GM21717 (cell line): ENCODE data around the gene SND1.

Experiments used
- ATAC-seq: cut with Tn5 transposase; IDR thresholded peaks from one replicate; pipeline ENCODE4 v1.9.1; 2021; ENCODE audit warnings: mild to moderate bottlenecking, moderate library complexity; ENCODE audit not compliant: unreplicated experiment

Gene SND1

DNA sequence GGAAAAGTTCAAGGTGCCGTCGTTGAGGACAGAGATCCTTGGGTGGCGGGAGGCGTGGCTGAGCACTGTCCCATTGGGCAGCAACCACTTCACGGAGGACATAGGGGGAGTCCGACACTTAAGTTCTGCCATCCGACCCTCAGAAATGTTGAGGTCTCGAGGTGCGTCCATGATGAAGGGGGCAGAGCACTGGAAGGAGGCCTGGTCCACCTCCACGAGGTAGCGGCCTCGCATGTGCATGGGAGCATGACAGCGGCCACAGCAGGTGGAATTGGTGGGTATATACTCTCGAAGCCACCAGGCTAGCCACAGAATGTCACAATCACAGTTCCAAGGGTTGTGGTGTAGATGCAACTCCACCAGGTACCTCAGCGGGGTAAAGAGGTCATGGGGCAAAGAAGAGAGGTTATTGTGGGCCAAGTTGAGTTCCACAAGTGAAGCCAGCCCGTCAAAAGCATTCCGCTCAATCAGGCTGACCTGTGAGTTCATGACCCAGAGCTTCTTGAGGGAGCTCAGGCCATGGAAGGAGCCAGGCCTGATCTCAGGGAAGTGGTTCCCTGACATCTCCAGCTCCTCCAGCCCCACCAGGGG lies 377.5 kb downstream of the SND1 start:
- ATAC-seq = no peak

DNA sequence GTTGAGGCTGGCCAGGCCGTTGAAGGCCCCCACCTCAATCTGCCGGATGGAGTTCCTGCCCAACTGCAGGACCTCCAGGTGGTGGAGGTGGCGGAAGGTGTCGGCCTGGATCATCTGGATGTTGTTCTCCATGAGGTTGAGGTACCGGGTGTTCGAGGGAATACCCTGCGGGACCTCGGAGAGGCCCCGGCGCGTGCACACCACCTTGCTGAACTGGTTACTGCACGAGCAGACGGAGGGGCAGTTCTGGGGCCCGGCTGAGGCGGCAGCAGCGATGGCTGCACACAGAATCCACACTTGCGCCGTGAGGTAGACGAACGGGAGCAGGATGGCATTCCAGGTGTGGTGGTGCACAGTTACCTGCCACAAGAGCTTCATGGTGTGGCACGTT lies 378.3 kb downstream of the SND1 start:
- ATAC-seq = no peak

DNA sequence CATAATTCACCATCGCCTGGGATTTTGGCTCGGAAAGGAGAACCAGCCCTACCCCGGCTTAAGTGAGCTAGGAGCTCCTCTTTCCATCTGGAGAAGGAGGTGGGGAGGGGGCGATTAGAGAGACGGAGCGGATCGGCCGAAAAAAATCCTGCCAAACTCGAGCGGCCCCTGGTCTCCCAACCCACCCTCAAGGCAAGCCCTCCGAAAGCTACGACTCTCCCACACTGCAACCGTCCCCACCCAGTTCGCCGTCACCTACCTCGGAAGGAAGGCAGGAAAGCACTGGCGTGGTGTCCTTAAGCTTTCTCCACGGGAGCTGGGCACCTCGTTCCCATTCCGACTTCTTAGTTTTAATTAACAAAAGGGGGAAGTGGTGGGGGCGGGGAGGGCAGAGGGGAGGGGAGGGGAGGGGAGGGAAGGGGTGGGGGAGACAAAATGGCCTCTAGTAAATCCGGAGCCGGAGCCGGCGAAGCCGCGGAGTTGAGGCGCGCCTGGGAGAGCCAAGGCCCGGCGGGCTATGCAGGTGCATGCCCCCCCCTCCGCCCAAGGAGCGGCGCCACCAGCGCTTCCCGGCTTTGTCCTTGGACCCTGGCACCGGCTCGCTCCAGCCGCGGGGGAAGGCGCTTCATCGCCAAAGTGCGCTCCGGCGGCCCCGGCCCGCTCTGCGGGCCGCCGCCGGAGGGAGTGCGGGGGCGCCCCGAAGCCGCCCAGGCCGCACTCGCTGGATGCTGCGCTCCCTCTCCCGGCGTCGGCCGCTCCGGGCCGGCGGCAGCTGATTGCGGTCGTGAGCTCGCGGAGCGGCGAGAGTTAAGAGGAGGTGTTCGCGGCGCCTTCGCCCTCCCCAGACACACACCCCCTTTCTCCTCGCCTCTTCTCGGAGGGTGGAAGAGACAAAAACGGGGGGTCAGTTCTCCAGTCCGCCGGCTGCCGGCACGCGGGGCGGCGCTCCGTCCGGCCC lies 378.9 kb downstream of the SND1 start, which contains the start of gene LRRC4:
Gene LRRC4 (minus strand): TSS at position 784 of the 958 bp plus-strand sequence. CDS start 797 bp downstream, outside the sequence.
- peak; percentile 37 for ATAC-seq

DNA sequence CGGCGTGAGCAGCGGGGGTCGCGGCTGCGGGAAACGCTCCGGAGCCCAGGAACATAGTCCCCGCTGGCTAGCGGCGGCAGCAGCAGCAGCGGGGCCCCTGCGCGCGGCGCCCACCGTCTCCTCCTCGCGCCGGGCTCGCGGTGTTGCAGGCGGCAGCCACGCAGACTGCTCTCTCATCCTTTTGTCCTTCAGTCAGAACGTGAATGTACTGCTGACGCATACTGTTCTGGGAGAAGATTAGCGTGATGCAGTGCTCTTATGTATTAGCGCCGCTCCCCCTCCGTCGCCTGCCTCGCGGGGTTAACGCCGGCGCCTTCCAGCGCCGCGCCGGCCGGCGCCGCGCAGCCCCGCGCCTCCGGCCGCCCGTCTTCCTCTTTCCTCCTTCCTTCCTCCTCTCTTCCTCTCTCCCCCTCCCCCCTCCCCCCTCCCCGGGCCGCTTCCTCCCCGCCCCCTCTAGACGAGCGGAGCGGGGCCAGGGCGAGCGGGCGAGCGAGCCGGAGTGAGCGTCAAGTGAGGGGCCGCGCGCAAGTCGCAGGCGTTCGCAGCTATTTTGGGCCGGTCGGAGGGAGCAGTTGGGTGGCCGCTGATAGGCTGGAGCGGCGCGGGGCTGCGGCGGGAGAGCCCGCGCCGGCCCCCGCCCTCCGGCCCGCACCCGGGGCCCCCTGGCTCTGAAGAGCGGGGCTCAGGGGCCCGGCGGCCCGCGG lies 380.1 kb downstream of the SND1 start:
- peak; percentile 55 for ATAC-seq

DNA sequence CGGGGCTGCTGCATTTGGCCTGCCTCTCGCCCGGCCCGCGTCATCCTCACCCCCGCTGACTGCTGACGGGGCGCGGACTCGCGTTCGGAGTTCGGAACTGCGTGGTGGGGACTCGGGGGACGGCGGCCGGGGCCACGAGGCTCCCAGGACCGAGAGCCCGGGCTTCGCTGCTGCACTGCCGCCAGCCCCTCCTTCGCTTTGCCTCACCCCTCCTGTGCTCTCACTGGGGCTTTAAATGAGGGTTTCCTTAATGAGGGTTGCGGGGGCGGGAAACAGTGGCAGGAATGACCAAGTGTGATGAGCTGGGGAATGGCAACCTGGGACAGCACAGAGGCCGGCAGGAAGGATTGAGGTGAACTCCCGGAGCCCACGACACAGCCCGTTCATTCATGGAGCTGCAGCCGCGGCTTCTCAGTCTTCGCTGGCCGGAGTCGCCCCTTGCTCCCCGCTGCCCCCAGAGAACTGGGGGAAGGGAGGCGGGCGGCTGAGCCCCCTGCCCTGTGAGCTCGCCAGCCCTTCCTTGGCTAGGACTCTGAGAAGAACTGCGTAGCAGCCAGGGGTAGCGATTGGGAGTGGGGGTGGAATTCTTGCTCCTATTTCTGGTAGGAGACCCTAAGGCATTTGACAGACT lies 380.7 kb downstream of the SND1 start:
- ATAC-seq = no peak

DNA sequence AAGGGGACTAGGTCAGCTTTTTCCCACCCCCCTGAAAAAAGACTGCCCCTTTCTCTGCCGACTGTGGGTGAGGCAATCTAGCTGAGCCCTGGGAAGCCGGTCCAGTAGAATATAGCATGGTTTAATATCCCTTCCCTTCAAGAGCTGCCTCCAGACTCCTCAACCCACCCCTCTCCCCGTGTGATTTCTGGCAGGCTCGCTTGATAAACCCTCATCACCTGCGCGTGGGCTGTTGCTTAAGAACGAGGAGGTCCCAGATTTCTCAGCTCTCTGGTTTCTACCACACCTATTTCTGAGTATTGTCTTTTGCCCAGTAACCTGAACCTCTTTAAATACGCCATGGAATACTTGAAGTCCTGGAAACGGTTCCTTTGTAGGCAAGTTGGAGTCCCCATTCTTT lies 381.3 kb downstream of the SND1 start:
- ATAC-seq = no peak

DNA sequence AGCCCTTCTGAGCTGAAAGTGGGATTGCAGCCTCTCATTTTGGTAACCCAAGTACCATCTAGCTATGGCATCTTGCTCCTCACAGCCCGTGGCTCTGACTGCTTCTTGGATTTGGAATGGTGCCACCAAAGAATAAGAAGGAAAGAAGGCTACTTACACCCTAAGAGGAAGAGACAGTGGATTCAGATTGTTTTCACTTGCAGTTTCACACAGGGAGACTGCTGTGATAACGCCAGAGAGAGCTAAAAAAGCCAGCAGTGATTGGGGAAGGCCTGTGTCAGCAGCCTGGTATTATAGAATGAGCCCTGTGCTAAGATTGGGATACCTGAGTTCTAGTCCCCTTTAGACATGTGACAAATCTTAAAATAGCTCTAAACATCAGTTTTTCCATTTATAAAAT lies 382.8 kb downstream of the SND1 start:
- no peak for ATAC-seq

DNA sequence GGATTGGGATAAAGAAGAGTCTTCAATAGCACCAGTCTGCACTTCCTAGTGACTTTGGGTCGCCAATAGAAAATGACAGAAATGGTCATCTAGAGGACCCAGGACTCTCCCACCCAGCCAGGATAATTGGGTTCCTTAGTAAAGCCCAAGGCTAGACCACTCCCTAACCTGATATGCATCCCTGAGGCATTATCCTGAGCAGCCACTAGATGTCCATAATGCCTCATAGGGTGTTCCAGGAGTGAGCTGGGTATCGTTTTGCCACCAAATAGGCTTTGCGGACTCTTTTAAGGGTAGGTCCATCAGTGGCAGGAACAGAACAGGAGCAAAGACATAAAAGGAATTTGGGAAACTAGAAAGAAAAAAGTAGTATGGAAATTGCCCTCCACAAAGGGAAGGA lies 383.7 kb downstream of the SND1 start:
- no peak for ATAC-seq

DNA sequence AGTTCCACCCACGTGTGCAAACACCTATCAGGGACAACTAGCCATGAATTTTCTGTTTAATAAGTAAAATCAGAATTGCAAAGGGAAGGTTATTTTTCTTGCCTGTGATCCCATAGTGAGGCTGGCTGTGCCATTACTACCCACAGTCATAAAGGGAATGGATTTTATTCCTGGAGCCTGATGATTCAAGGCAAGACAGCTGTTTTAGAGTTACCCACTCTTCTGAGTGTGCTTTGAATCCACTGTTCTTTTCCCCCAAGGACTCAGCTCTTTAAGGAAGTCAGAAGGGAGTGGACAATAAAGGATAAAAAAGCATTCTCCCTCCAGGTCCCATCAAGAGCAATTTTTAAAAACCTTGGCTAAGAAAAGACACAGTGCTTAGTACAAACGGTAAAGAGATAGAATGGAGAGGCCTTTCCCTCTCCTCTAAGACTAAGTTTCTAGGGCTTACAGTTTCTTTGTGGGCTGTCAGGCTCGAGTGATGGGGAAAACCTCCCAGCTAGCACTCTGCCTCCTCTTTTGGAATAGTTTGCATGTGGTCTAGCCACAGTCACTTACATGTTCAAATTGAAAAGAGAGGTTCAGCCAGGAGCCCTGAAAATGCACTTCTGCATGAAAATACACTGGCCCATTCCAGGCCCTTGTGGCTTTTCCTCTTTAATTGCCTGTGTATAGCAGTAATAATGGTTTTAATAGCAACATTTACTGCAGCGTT lies 384.4 kb downstream of the SND1 start:
- peak; percentile 62 for ATAC-seq

DNA sequence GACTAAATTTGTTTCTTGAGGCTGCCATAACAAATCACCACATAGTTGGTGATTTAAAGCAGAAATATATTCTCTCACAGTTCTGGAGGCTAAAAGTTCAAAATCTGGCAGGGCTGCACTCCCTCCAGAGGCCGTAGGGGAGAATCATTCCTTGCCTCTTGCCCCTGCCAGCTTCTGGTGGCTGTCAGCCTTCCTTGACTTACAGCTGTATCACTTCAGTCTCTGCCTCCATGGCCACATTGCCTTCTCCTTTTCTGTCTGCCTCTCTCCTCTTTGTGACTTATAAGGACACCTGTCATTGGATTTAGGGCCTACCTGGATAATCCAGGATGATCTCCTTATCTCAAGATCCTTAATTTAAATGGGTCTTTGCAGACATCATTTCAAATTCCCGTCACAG lies 385.1 kb downstream of the SND1 start:
- no peak for ATAC-seq

DNA sequence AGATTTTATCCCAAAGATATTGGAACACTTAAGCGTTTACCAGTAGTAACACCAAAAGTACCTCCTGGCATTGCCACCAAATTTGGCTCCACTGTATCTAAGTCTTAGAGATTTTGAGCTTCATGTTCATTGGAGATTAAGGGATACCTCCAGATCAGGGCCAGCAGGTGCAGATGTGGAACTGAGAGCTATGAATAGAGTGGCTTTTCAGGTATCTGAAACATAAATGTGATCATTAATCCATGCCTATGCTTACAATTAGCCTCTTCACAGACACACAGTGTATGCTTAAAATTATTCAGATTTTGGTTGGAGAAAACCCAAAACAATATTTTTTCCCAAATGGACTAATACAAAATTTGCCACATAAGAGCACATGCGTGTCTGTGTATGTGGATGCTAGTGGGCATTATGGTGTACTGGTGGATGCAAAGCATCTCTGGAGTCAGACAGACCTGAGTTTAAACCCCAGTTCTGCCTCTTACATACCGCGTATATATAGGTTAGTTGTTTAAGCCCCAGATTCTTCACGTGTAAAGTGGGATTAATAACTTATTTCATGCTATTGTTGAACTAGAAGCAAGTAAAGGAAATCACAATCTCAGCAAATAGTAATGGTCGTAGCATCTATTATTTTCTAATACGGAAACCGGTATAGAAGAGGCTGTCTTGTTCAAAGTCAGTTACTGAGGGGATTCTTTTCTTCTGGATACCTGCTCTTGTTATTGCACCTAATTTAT lies 386.1 kb downstream of the SND1 start:
- peak; percentile 39 for ATAC-seq

DNA sequence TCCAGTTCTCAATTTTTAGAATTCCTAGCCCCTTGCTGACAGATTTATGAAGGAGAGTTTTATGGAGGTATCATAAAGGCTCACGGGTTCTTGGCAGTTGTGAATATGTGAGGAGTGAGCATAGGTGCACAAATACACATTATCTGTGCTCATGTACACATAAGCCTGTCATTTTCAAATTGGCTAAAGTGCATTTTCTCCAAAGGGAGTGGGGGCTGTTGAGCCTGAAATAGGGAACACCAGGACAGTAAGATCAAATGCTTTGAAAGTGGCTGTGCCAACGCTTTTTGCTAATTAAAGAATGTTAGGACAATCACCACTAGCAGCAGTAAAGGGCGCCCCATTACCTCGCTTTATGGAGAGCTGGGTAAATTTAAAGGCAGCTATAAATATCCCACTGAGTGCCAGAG lies 387.6 kb downstream of the SND1 start:
- no peak for ATAC-seq

DNA sequence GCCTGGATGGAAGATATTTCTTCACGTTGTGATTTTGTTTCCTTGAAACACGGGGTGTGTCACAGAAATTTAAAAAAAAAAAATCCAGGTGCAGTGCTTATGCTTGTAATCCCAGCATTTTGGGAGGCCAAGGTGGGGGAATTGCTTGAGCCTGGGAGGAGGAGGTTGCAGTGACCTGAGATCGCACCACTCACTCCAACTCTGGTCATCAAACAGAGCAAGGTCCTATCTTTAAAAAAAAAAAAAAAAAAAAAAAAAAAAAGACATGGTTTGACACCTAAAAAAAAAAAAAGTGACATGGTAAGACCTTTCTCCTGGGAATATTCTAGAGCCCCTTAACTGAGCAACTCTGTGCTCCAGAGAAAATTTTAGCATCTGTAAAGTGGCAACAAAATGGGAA lies 388.2 kb downstream of the SND1 start:
- no peak for ATAC-seq

DNA sequence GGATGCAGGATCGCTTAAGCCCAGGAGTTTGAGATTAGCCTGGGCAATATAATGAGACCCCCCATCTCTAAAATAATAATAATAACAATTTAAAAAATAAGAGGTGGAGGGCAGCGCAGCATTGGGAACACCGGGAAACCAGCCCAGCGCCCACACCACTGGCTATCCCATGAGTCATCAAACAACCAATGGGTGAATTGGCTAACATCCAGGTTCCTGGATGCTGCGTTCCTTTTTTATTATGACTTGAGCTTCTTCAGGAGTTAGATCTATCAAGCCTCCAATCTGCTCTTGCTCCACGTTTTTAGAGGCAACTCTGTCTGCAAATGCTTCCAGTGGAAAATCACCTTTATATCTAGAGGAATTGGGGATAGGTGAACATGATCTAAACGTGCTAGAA lies 389.2 kb downstream of the SND1 start:
- no peak for ATAC-seq

DNA sequence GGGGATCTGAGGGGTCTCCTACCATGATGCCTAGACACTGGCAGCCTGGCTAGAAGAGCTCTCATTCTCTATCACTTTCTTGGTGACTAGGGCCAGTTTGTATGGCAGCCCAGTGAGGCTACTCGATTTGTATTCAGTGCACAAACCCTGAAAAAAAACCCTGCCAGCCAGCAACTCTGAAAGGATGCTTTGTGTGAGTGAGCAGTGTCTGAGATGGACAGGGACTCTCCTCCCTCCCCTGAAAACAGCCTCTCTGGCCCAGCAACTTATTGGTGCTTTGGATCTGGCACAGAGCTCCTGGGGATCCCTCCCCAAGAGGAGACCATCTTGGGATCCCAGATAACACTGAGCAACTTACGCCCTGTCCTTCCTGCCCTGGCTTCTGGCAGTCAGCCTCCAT lies 390.0 kb downstream of the SND1 start:
- ATAC-seq = no peak

DNA sequence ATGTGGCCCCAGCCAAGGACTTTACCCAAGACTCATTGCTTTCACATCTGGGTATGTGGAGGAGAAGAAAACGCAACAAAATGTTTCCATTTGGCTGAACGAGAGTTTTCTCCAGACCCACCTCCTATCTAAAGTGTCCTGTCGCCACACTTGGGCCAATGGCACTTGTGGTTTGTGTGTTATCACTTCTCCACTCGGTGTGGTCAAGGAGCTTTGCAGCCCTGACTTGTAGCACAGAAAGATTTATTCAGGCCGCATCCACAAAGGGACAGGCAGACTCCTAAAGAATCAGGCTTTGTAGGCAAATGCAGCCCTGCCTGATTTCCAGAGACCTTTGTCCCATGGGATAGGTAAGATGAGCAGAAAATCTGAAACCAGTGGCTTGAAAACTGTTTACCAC lies 392.1 kb downstream of the SND1 start:
- no peak for ATAC-seq

DNA sequence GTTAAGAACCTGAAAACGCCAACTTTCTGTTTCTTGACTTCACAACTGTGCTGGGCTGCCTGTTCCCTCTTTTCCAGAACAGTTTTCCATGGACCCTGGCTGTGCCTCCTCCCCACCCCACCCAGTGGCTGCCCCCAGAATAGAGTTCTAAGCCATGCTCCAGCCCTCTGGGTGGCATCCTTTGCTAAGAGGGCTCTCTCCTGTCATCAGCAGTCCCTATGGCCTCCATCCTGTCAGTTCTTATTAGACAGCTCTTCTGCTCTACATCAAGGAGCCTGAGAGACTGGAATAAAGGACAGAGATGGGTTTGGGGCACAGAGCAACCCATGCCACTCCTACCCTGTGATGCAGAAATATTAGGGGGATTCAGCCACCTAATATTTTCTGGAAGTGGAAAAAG lies 393.2 kb downstream of the SND1 start:
- no peak for ATAC-seq

DNA sequence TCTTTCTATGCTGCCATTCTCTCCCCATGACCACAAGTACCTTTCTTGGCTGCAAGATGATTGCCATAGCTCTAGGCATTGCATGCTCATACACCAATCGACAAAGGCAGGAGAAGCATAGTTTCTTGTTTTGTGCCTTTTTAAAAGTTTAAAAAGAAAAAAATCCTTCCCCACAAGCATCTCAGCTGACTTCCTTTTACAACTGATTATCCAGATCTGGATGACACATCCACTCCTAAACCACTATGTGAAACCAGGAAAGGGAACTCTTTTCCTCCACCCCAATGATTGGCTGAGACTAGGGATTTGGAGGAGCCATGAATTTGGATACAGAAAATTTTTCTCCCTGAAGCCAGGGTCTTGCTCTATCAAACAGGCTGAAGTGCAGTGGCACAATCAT lies 393.8 kb downstream of the SND1 start:
- no peak for ATAC-seq

DNA sequence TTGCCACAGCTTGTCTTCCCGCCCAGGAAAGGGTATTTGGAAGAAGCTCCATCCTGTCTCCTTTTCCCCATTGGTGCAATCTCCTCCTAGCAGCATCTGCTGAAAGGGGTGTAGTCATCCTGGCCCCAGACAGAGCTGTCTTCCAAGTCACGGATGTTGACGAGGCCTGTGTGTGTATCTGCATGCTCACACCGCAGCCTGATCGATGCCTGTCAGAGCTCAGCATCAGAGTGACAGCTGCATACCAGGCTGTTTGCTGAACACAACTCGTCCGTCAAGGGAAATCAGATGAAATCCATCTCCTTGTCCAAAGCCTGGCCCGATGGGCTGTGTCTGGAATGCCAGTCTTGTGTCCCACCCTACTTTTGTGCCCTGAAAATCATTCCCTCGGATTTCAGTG lies 400.4 kb downstream of the SND1 start:
- ATAC-seq = no peak

DNA sequence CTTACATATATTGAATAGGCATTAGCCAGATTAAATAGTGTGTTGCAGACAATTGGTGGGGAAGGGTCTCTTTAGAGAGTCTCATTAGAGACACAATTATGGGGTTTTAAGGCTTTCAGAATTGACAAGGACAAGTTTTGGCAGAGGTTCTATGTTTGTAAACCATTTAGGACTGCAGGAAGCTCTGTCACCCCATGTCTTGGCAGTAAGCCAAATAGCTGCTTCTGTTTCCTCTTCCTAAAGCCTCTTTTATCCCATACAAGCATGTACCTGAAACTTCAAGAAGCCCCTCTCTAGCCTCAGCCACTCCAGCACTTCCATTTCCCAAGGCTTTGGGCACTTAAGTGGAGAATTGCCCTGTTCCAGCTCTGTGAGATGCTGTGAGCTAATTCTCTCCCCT lies 401.0 kb downstream of the SND1 start:
- ATAC-seq = no peak
